VCaP (cell line): ENCODE measurements around the gene TRAPPC12.

Source experiments
- H3K27ac ChIP-seq: fragments of 450-650 bp; 2 replicates; pipeline ENCODE4 v1.5.1; 2017
- CTCF ChIP-seq: fragments of 450-650 bp; conservative IDR thresholded peaks from 2 replicates; pipeline ENCODE4 v1.5.1; 2017; ENCODE audit warnings: mild to moderate bottlenecking, moderate library complexity

TRAPPC12 gene

GRCh38 chr2:3429066-3429610 lies 49.6 kb downstream of the TRAPPC12 start:
- TF ChIP-seq CTCF: no peak
- H3K27ac ChIP-seq: no peak overlapping the region

- TF ChIP-seq CTCF: no peak
- H3K27ac ChIP-seq: no peak overlapping the region
Measured at GRCh38 chr2:3430172-3430571, 50.7 kb downstream of the TRAPPC12 start.

GRCh38 chr2:3430740-3431490 lies 51.4 kb downstream of the TRAPPC12 start:
- H3K27ac ChIP-seq: no peak overlapping the region
- no peak for TF ChIP-seq CTCF

GRCh38 chr2:3432067-3432466 lies 52.6 kb downstream of the TRAPPC12 start:
- H3K27ac ChIP-seq: no peak overlapping the region
- no peak for TF ChIP-seq CTCF

- no peak overlapping the region for H3K27ac ChIP-seq
- no peak for TF ChIP-seq CTCF
Measured at GRCh38 chr2:3432693-3433338, 53.3 kb downstream of the TRAPPC12 start.

GRCh38 chr2:3433339-3433699 lies 53.8 kb downstream of the TRAPPC12 start:
- no peak overlapping the region for H3K27ac ChIP-seq
- TF ChIP-seq CTCF: no peak

GRCh38 chr2:3433776-3434400 lies 54.4 kb downstream of the TRAPPC12 start:
- no peak for TF ChIP-seq CTCF
- no peak overlapping the region for H3K27ac ChIP-seq
